Spleen (tissue), 7 donors: Measurements from ENCODE around the gene NPTX1.

ENCODE experiments used
- POLR2A ChIP-seq, 3 donors: fragments of 450-650 bp; IDR thresholded peaks; one replicate each; pipeline ENCODE4 v1.5.1; 2017; ENCODE audit warnings: antibody characterized with exemption in 3 of 3, mild to moderate bottlenecking in 1 of 3
- TF ChIP-seq, protein P1 (sequence below), 11 experiments: fragments of 200-600 bp in 7 of 11; fragments of 450-650 bp in 4 of 11; sonication (generic) in 4 of 11; IDR thresholded peaks in 8 of 11; conservative IDR thresholded peaks in 3 of 11; 1 replicate in 7 of 11; 2 replicates in 4 of 11; pipeline versions ENCODE4 v1.4.0 to v1.8.0; 2016 to 2021; ENCODE audit warnings: antibody characterized with exemption in 11 of 11, inconsistent platforms in 4 of 11, mild to moderate bottlenecking in 1 of 11
- donor health status: DM: no; HTN: no; CAD: no; lungs with moderate emphysema.
- donor health status: DM: no; HTN: no; CAD: no.
- donor health status: DM: no; HTN: no; CAD: no.

DNA sequence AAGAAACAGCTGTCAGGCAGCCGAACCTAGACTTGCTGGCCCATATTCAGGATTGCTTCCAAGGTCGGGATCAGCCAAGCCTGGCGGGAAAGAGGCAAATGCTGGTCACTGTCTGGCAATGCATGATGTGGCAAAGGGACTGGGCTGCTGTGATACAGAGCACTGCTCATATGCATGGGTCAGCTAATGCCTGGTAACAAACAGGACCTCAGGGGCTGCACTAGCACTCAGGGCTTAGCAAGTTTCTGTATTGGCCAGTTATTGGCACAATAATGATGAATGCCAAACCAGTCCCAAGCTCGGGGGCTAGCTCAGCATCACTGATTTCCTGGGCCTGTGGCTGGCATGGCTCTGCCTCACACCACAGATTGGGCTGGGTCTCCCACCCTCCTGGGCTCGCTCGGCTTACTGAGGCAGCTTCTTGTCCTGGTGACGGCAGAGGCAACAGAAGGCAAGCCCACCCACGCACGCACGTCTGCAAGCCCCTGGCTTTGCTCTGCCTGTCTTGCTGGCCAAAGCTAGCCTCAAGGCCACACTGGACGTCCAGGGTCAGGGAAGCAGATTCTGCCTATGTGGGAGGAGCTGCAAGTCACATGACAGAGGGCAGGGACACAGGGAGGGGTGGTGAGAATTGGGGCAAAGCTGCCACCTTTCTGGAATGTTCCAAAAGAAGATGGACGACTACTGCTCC, 46.8 kb upstream of the NPTX1 start:
- TF ChIP-seq POLR2A (IDR thresholded peaks at IDR 0.05): no peak
- TF ChIP-seq, protein P1, sequence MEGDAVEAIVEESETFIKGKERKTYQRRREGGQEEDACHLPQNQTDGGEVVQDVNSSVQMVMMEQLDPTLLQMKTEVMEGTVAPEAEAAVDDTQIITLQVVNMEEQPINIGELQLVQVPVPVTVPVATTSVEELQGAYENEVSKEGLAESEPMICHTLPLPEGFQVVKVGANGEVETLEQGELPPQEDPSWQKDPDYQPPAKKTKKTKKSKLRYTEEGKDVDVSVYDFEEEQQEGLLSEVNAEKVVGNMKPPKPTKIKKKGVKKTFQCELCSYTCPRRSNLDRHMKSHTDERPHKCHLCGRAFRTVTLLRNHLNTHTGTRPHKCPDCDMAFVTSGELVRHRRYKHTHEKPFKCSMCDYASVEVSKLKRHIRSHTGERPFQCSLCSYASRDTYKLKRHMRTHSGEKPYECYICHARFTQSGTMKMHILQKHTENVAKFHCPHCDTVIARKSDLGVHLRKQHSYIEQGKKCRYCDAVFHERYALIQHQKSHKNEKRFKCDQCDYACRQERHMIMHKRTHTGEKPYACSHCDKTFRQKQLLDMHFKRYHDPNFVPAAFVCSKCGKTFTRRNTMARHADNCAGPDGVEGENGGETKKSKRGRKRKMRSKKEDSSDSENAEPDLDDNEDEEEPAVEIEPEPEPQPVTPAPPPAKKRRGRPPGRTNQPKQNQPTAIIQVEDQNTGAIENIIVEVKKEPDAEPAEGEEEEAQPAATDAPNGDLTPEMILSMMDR (IDR thresholded peaks at IDR 0.05 in 8 of 11, conservative IDR thresholded peaks at IDR 0.05 in 3 of 11): no peak
